ENCODE measurements around the gene SYNPO2.

The SYNPO2 gene

DNA sequence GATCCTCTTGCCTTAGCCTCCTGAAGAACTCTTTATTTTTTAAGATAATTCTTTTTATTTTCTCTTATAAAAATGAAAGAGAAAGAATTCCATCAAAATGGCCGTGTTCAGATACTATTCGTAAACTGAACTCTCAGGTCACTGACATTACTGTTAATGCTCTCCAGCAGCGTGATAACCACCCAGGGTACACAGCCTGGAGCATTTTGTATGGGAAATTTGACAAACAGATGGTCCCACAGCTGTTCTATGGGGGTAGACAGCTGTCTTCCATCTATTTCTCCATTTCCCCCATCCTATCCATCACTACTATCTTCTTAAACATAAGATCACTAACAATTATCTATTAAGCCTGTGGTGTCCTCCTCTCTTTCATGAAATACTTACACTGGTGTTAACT lies 47.8 kb downstream of the SYNPO2 start:
- Histone ChIP-seq H3K9me3 (ENCODE audit: insufficient read depth, low read depth, low read length) (no peaks in the 10 kb centered on the region), H3K27ac (ENCODE audit: low read length) (no peak overlapping the region), H3K9ac (ENCODE audit: low read depth, low read length) (no peak overlapping the region), H3K36me3 (ENCODE audit: insufficient read depth, low read depth, low read length) (no peaks in the 10 kb centered on the region), H3K4me1 (ENCODE audit: insufficient read depth, low read length) (no peaks in the 10 kb centered on the region), H3K4me3 (ENCODE audit: low read length) (no peak overlapping the region), H3K27me3 (ENCODE audit: insufficient read depth, low read length) (no peaks in the 10 kb centered on the region)

DNA sequence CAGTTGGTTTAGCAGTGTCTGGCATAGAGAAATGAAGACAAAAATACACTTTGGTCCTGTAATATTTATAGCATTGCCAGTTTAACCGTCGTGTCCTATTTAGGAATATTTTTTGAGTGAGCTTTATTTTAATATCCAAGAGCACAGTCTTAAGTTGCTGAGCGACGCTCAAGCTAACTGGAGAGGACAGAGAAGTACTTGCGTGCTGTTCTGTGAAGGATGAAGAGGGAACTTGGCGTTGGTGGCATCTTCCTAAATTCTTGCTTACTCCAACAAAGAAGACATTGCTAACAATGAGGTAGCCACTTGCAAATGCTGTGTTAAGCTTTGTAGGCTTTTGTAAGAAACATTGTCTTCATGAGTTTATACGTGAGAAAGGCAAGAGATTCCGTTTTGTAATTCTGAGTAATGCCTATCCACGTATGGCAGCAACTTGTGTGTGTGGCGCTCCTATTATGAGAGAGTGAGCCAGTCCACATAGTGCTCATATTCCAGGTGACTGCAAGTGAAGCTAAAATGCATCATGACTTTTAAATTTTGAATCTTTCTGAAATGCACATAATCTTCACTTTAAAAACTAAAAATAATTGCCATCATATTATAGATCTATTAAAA lies 50.6 kb downstream of the SYNPO2 start:
- Histone ChIP-seq H3K27me3 (ENCODE audit: insufficient read depth, low read length) (no peaks in the 10 kb centered on the region), H3K4me1 (ENCODE audit: insufficient read depth, low read length) (peaks cover 3% of the 10 kb centered on the region; the same call in 1 of the 2 replicates), H3K27ac (ENCODE audit: low read length) (no peak overlapping the region), H3K9ac (ENCODE audit: low read depth, low read length) (no peak overlapping the region), H3K4me3 (ENCODE audit: low read length) (no peak overlapping the region), H3K36me3 (ENCODE audit: insufficient read depth, low read depth, low read length) (no peaks in the 10 kb centered on the region), H3K9me3 (ENCODE audit: insufficient read depth, low read depth, low read length) (no peaks in the 10 kb centered on the region)

- H3K4me3 ChIP-seq (ENCODE audit: low read length), result no peak overlapping the region
- no peaks in the 10 kb centered on the region for H3K27me3 ChIP-seq (ENCODE audit: insufficient read depth, low read length)
- H3K36me3 ChIP-seq (ENCODE audit: insufficient read depth, low read depth, low read length), result no peaks in the 10 kb centered on the region
- H3K4me1 ChIP-seq (ENCODE audit: insufficient read depth, low read length), result peaks cover 3% of the 10 kb centered on the region; the same call in 1 of the 2 replicates
- no peak overlapping the region for H3K27ac ChIP-seq (ENCODE audit: low read length)
- H3K9ac ChIP-seq (ENCODE audit: low read depth, low read length), result no peak overlapping the region
- H3K9me3 ChIP-seq (ENCODE audit: insufficient read depth, low read depth, low read length), result no peaks in the 10 kb centered on the region
Observed at GRCh38 chr4:118941149-118941548, 52.5 kb downstream of the SYNPO2 start.

DNA sequence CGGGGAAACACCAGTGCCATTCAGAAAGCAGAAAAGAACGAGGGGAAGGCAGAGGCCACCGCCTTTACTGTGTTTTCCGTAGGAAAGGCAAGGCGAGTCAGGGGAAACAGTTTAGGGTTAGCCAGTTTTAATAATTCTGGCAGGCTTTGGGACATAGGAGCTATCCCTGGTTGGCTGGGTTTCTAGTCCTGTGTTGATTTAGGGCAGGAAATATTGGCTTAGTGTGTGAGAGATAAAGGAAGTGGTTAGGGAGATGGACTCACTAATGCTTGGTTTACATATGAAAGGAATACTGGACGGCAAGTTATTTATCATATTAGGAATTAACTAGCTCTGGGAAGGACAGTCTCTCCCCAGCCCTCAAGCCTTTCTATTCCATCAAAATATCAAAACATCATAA lies 53.1 kb downstream of the SYNPO2 start:
- no peak overlapping the region for H3K4me3 ChIP-seq (ENCODE audit: low read length)
- H3K4me1 ChIP-seq (ENCODE audit: insufficient read depth, low read length), result peaks cover 3% of the 10 kb centered on the region; the same call in 1 of the 2 replicates
- no peak overlapping the region for H3K27ac ChIP-seq (ENCODE audit: low read length)
- H3K36me3 ChIP-seq (ENCODE audit: insufficient read depth, low read depth, low read length), result no peaks in the 10 kb centered on the region
- H3K9ac ChIP-seq (ENCODE audit: low read depth, low read length), result no peak overlapping the region
- H3K9me3 ChIP-seq (ENCODE audit: insufficient read depth, low read depth, low read length), result no peaks in the 10 kb centered on the region
- no peaks in the 10 kb centered on the region for H3K27me3 ChIP-seq (ENCODE audit: insufficient read depth, low read length)

DNA sequence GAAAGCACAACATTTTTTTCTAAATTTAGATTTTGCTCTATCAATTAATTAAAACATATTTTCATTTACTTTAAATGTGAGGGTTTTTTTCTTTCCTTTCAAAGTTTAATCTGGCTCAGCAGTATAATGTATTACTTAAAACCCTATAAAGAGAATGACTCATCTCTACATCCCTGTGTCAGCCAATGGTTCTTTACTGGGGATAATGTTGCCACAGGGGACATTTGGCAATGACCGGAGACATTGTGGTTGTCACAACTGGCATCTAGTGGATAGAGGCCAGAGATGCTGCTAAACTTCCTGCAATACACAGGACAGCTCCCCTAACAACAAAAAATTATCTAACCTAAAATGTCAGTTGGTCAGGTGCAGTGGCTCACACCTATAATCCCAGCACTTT lies 53.8 kb downstream of the SYNPO2 start:
- H3K4me1 ChIP-seq (ENCODE audit: insufficient read depth, low read length), result peaks cover 8% of the 10 kb centered on the region
- no peaks in the 10 kb centered on the region for H3K36me3 ChIP-seq (ENCODE audit: insufficient read depth, low read depth, low read length)
- no peaks in the 10 kb centered on the region for H3K27me3 ChIP-seq (ENCODE audit: insufficient read depth, low read length)
- no peaks in the 10 kb centered on the region for H3K9me3 ChIP-seq (ENCODE audit: insufficient read depth, low read depth, low read length)
- H3K9ac ChIP-seq (ENCODE audit: low read depth, low read length), result no peak overlapping the region
- H3K27ac ChIP-seq (ENCODE audit: low read length), result no peak overlapping the region
- H3K4me3 ChIP-seq (ENCODE audit: low read length), result no peak overlapping the region

GRCh38 chr4:118947095-118947494 lies 58.4 kb downstream of the SYNPO2 start:
- Histone ChIP-seq H3K36me3 (ENCODE audit: insufficient read depth, low read depth, low read length) (no peaks in the 10 kb centered on the region), H3K9ac (ENCODE audit: low read depth, low read length) (no peak overlapping the region; the same call in 1 of the 2 replicates), H3K4me1 (ENCODE audit: insufficient read depth, low read length) (peaks cover 19% of the 10 kb centered on the region), H3K4me3 (ENCODE audit: low read length) (no peak overlapping the region), H3K27me3 (ENCODE audit: insufficient read depth, low read length) (no peaks in the 10 kb centered on the region), H3K9me3 (ENCODE audit: insufficient read depth, low read depth, low read length) (no peaks in the 10 kb centered on the region), H3K27ac (ENCODE audit: low read length) (no peak overlapping the region)

DNA sequence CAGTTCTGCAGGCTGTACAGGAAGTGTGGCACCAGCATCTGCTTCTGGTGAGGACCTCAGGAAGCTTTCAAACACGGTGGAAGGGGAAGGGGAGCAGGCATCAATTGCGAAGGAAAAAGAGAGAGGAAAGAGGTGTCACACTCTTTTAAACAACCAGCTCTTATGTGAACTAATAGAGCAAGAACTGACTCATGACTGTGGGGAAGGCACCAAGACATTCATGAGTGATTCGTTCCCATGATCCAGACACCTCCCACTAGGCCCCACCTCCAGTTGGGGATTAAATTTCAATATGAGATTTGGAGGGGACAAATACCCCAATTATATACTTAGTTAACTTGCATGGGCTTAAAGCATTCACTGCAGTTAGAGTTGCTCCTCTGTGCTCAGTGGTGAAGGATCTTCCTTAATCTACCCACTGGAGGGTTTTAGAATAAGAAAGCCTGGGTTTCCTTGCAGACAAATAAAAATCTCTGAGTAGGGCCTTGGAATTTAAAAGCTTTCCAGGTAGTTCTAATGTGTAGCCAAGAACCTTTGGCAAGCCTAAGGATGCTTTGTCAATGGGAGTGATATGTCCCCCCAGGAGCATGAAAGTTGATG lies 60.0 kb downstream of the SYNPO2 start:
- H3K4me1 ChIP-seq (ENCODE audit: insufficient read depth, low read length), result peaks cover 17% of the 10 kb centered on the region
- H3K4me3 ChIP-seq (ENCODE audit: low read length), result no peak overlapping the region
- H3K36me3 ChIP-seq (ENCODE audit: insufficient read depth, low read depth, low read length), result no peaks in the 10 kb centered on the region
- H3K27me3 ChIP-seq (ENCODE audit: insufficient read depth, low read length), result no peaks in the 10 kb centered on the region
- no peak overlapping the region for H3K27ac ChIP-seq (ENCODE audit: low read length)
- H3K9me3 ChIP-seq (ENCODE audit: insufficient read depth, low read depth, low read length), result no peaks in the 10 kb centered on the region
- peak overlapping the region; percentile 4; the same call in 1 of the 2 replicates for H3K9ac ChIP-seq (ENCODE audit: low read depth, low read length)

DNA sequence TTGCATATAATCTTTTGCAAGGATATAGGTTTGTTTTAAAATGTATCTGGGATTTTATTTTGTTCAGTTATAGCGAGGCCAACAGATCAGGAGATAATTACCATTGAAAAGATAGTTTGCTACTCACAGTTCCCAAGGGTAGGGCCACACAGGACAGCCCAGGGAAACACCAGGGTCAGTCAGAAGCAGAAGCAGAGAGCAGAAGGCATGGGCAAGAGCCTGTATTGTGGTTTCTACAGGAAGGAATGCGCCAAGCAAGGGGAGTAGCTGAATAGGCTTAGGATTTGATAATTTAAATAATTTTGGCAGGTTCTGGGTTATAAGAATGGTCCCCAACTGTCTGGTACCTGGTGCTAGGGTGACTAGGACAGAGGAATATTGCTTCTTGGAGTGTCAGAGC lies 61.6 kb downstream of the SYNPO2 start:
- H3K4me1 ChIP-seq (ENCODE audit: insufficient read depth, low read length), result peaks cover 17% of the 10 kb centered on the region
- H3K9me3 ChIP-seq (ENCODE audit: insufficient read depth, low read depth, low read length), result no peaks in the 10 kb centered on the region
- no peak overlapping the region for H3K27ac ChIP-seq (ENCODE audit: low read length)
- H3K27me3 ChIP-seq (ENCODE audit: insufficient read depth, low read length), result no peaks in the 10 kb centered on the region
- no peaks in the 10 kb centered on the region for H3K36me3 ChIP-seq (ENCODE audit: insufficient read depth, low read depth, low read length)
- H3K9ac ChIP-seq (ENCODE audit: low read depth, low read length), result no peak overlapping the region
- H3K4me3 ChIP-seq (ENCODE audit: low read length), result no peak overlapping the region

DNA sequence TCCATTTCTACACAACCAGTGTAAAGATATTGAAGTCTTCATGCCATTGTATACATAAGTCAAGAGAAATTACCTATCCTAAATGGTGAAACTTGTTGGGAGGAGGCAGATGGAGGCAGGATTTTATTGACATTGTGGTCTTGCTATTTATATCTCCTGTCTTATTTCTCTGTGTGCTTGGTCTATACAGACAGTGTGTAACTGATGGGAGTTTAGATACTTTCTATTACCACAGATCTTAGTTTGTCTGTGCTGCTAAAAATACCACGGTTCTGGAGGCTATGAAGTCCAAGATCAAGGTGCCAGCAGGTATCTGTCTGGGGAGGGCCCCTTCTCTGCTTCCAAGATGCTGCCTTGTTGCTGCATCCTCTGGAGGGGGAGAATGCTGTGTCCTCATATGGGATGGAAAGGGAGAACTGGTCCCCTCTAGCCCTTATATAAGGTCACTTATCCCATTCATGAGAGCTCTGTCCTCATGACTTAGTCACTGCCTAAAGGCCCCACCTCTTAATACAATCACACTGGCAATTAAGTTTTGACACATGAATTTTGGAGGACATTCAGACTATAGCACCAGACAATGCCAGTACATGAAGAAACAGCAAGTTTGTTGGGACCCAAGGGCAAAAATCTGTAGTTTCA lies 62.4 kb downstream of the SYNPO2 start:
- no peak overlapping the region for H3K4me3 ChIP-seq (ENCODE audit: low read length)
- peaks cover 17% of the 10 kb centered on the region for H3K4me1 ChIP-seq (ENCODE audit: insufficient read depth, low read length)
- H3K9ac ChIP-seq (ENCODE audit: low read depth, low read length), result no peak overlapping the region
- H3K27ac ChIP-seq (ENCODE audit: low read length), result no peak overlapping the region
- no peaks in the 10 kb centered on the region for H3K9me3 ChIP-seq (ENCODE audit: insufficient read depth, low read depth, low read length)
- no peaks in the 10 kb centered on the region for H3K36me3 ChIP-seq (ENCODE audit: insufficient read depth, low read depth, low read length)
- no peaks in the 10 kb centered on the region for H3K27me3 ChIP-seq (ENCODE audit: insufficient read depth, low read length)

DNA sequence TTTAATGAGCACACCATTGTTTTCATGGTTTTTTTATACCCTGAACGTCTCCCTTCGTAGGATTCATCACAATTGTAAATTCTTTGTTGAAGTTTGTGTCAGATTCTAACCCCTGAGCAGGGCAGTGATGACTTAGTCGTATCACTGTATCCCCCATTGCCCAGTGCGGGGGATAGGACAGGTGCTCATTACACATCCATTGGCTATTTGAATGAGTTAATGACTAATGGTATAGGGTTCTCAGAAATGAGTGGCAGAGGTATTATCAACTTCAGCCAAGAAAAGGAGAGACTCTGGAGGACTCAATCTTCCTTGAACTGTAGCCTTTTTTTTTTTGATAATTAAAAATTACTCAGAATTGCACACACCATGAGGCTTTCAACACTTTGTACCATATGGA lies 64.6 kb downstream of the SYNPO2 start:
- Histone ChIP-seq H3K27me3 (ENCODE audit: insufficient read depth, low read length) (no peaks in the 10 kb centered on the region), H3K9ac (ENCODE audit: low read depth, low read length) (no peak overlapping the region), H3K4me1 (ENCODE audit: insufficient read depth, low read length) (peaks cover 9% of the 10 kb centered on the region; the same call in 1 of the 2 replicates), H3K36me3 (ENCODE audit: insufficient read depth, low read depth, low read length) (no peaks in the 10 kb centered on the region), H3K27ac (ENCODE audit: low read length) (no peak overlapping the region), H3K9me3 (ENCODE audit: insufficient read depth, low read depth, low read length) (no peaks in the 10 kb centered on the region), H3K4me3 (ENCODE audit: low read length) (no peak overlapping the region)

DNA sequence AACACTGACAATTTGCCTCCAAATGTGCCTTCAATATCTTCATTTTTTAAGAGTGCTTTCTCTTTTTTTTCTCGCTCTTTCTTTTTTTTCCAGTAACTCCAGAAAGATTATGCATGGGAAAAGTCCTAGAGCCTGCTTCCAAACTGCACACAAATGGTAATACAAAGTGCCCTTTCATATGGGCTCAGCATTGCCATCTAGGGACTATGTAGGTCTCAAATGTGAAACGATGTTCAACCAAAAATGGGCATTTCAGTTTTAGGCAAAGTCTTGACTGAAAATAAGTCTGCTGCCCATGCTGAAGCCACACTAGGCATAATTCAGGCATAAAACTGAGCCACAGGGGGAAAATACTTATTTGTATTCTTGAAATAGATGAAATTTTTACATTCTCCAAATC lies 65.6 kb downstream of the SYNPO2 start:
- Histone ChIP-seq H3K9me3 (ENCODE audit: insufficient read depth, low read depth, low read length) (no peaks in the 10 kb centered on the region), H3K4me1 (ENCODE audit: insufficient read depth, low read length) (no peaks in the 10 kb centered on the region; the same call in 1 of the 2 replicates), H3K4me3 (ENCODE audit: low read length) (no peak overlapping the region), H3K36me3 (ENCODE audit: insufficient read depth, low read depth, low read length) (no peaks in the 10 kb centered on the region), H3K9ac (ENCODE audit: low read depth, low read length) (no peak overlapping the region), H3K27ac (ENCODE audit: low read length) (no peak overlapping the region), H3K27me3 (ENCODE audit: insufficient read depth, low read length) (no peaks in the 10 kb centered on the region)

- H3K9ac ChIP-seq (ENCODE audit: low read depth, low read length), result no peak overlapping the region
- no peaks in the 10 kb centered on the region for H3K36me3 ChIP-seq (ENCODE audit: insufficient read depth, low read depth, low read length)
- H3K27me3 ChIP-seq (ENCODE audit: insufficient read depth, low read length), result no peaks in the 10 kb centered on the region
- no peak overlapping the region for H3K4me3 ChIP-seq (ENCODE audit: low read length)
- H3K9me3 ChIP-seq (ENCODE audit: insufficient read depth, low read depth, low read length), result no peaks in the 10 kb centered on the region
- H3K4me1 ChIP-seq (ENCODE audit: insufficient read depth, low read length), result no peaks in the 10 kb centered on the region
- H3K27ac ChIP-seq (ENCODE audit: low read length), result no peak overlapping the region
Observed at GRCh38 chr4:118955515-118955914, 66.9 kb downstream of the SYNPO2 start.

Data from iPS-20b (cell line).